ENCODE results near the gene HIP1R.

- TF ChIP-seq POLR2A (IDR thresholded peaks at IDR 0.05; ENCODE audit: low read length) = no peak
- TF ChIP-seq GATA1 (IDR thresholded peaks at IDR 0.05; ENCODE audit: low read depth, low read length) = no peak
These were observed 10.0 kb downstream of the HIP1R start for GRCh38 chr12:122845041-122845864.

Data from erythroblast (primary cell).